Pancreas (tissue), 10 donors: ENCODE data around the gene EGLN3. TPM values are rescaled to one million over a fixed set of nuclear protein-coding genes. Genes with fewer than 3 reads are reported as not detected.

Source experiments
- ATAC-seq, 4 donors: fragments of 200-7000 bp; cut with Tn5 transposase; one replicate each; pipeline versions ENCODE4 v1.8.0 to v1.9.1; 2020; ENCODE audit warnings: mild to moderate bottlenecking in 4 of 4, moderate library complexity in 4 of 4
- DNase-seq, 6 donors: peaks; one replicate each; pipeline ENCODE4 v3.0.0-alpha.2; 2020
- FAIRE-seq: peaks from 2 replicates; lab custom pipeline; 2012; peaks lifted over from hg19 to GRCh38; lab: Jason Lieb, UNC
- H3K27ac ChIP-seq, 4 donors: fragments of 200-600 bp; sonication (generic); 1 replicate in 3 of 4; 2 replicates in 1 of 4; pipeline versions ENCODE4 v1.5.0 to v1.8.0; 2020
- H3K27me3 ChIP-seq, 4 donors: fragments of 200-600 bp; one replicate each; pipeline ENCODE4 v1.8.0; 2021
- H3K36me3 ChIP-seq, 3 donors: fragments of 200-600 bp; sonication (generic) in 1 of 3; one replicate each; pipeline versions ENCODE4 v1.5.0 to v1.8.0; 2020 to 2021
- H3K4me1 ChIP-seq, 3 donors: fragments of 200-600 bp; one replicate each; pipeline ENCODE4 v1.8.0; 2021
- H3K4me3 ChIP-seq, 4 donors: fragments of 200-600 bp; sonication (generic) in 2 of 4; one replicate each; pipeline versions ENCODE4 v1.5.0 to v1.8.0; 2020 to 2021
- H3K9me3 ChIP-seq, 4 donors: fragments of 200-600 bp; one replicate each; pipeline ENCODE4 v1.8.0; 2021
- WGBS, 2 donors: extraction: QIAGEN DNeasy Blood & Tissue Kit; methylation state at CpG; one replicate each; pipeline ENCODE4 v1.1.7; 2013; 5-methylcytosine and 5-hydroxymethylcytosine counted together
- intact Hi-C, 3 donors: fragments of 100-400 bp; cut with DNase I; formaldehyde crosslinking; loops; one replicate each; pipeline versions ENCODE4 v1.11.1 to v1.14.2; 2022
- polyA plus RNA-seq, 2 donors: library from polyadenylated mRNA; stranded (reverse); fragments of 200-250 nt; gene quantifications; one replicate each; pipeline ENCODE4 v1.2.3, GENCODE V29; 2013
- total RNA-seq, 6 donors: library from RNA; stranded (reverse); fragmentation: NEBNext Ultra II Directional in 4 of 6; extraction: Animal tissue kit (Norgen Biotek cat#: 25700) in 4 of 6; gene quantifications; one replicate each; pipeline versions ENCODE4 v1.2.1 to v1.2.4, GENCODE V29; 2021 to 2023
- TF ChIP-seq, protein P1 (sequence below), 4 donors: fragments of 200-600 bp; sonication (generic) in 3 of 4; IDR thresholded peaks; one replicate each; pipeline versions ENCODE4 v1.5.0 to v1.8.0; 2021; ENCODE audit warnings: antibody characterized with exemption in 4 of 4
- donor health status: healthy with polysubstance abuse.
- donor health status: DM: no; HTN: no; CAD: no; lungs with moderate emphysema.
- donor health status: DM: no; HTN: no; CAD: no.
- donor health status: control.
- donor health status: control.
- donor health status: Bipolar disorder and iron deficiency.
- donor health status: DM: yes; HTN: yes; CAD: no.
- donor health status: DM: no; HTN: no; CAD: no.
- donor health status: DM: no; HTN: no; CAD: no.
- donor health status: DM: yes; HTN: yes; CAD: no.

The EGLN3 gene
- total and polyA plus RNA-seq, 8 donors = 1.2 to 14.5 (median 2.9) TPM

- Histone ChIP-seq H3K36me3 (no peaks in the 10 kb centered on the region), H3K9me3 (no peaks in the 10 kb centered on the region), H3K27ac (no peak overlapping the region), H3K27me3 (no peaks in the 10 kb centered on the region), H3K4me3 (no peak overlapping the region), H3K4me1 (no peaks in the 10 kb centered on the region)
- WGBS, 2 donors = 44 to 54% methylated on average over 3 of the region's 3 CpGs
- DNase-seq (no peak), FAIRE-seq (no peak), ATAC-seq (no peak)
- intact Hi-C loops = no loop called here
- TF ChIP-seq, protein P1, sequence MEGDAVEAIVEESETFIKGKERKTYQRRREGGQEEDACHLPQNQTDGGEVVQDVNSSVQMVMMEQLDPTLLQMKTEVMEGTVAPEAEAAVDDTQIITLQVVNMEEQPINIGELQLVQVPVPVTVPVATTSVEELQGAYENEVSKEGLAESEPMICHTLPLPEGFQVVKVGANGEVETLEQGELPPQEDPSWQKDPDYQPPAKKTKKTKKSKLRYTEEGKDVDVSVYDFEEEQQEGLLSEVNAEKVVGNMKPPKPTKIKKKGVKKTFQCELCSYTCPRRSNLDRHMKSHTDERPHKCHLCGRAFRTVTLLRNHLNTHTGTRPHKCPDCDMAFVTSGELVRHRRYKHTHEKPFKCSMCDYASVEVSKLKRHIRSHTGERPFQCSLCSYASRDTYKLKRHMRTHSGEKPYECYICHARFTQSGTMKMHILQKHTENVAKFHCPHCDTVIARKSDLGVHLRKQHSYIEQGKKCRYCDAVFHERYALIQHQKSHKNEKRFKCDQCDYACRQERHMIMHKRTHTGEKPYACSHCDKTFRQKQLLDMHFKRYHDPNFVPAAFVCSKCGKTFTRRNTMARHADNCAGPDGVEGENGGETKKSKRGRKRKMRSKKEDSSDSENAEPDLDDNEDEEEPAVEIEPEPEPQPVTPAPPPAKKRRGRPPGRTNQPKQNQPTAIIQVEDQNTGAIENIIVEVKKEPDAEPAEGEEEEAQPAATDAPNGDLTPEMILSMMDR (IDR thresholded peaks at IDR 0.05) = no peak
These were observed 11.1 kb upstream of the EGLN3 start for GRCh38 chr14:33962016-33962415.

DNA sequence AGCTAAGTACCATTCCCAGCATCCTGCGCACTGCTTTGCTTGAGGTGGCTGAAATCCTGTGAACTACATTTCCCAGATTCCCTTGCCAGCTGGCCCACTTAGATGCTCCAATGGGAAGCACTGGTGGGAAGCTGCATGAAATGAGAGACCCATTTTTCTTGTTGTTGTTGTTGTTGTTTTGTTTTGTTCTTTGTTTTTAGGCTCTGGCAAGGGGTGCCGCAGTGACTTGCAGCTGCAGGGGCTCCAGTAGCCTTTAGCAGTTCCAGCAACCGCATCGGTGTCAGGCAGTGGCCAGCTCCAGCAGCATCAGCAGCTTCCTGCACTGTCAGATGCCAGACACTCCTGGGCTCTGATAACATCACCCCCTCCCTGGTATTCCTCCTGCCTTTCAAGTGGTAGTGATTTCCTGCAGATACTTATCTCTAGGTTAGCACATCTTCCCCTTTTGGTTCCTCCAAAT, 8.8 kb upstream of the EGLN3 start:
- ATAC-seq = no peak
- TF ChIP-seq, protein P1 (IDR thresholded peaks at IDR 0.05) = no peak
- H3K27me3 ChIP-seq = no peaks in the 10 kb centered on the region
- no peak for DNase-seq
- FAIRE-seq = no peak
- no peaks in the 10 kb centered on the region for H3K9me3 ChIP-seq
- no peak overlapping the region for H3K27ac ChIP-seq
- no peaks in the 10 kb centered on the region for H3K4me1 ChIP-seq
- H3K4me3 ChIP-seq = no peak overlapping the region
- 73 to 75% methylated on average over 4 of the region's 4 CpGs for WGBS, 2 donors
- intact Hi-C loops = no loop called here
- H3K36me3 ChIP-seq = no peaks in the 10 kb centered on the region

- 75 to 84% methylated on average over 7 of the region's 7 CpGs for WGBS, 2 donors
- FAIRE-seq (no peak), DNase-seq (no peak), ATAC-seq (no peak)
- Histone ChIP-seq H3K36me3 (no peaks in the 10 kb centered on the region), H3K27ac (no peak overlapping the region), H3K9me3 (no peaks in the 10 kb centered on the region), H3K27me3 (no peaks in the 10 kb centered on the region), H3K4me1 (no peaks in the 10 kb centered on the region), H3K4me3 (no peak overlapping the region)
- intact Hi-C loops = no loop called here
- TF ChIP-seq, protein P1 (IDR thresholded peaks at IDR 0.05) = no peak
These were observed 7.8 kb upstream of the EGLN3 start for GRCh38 chr14:33958605-33959226.

DNA sequence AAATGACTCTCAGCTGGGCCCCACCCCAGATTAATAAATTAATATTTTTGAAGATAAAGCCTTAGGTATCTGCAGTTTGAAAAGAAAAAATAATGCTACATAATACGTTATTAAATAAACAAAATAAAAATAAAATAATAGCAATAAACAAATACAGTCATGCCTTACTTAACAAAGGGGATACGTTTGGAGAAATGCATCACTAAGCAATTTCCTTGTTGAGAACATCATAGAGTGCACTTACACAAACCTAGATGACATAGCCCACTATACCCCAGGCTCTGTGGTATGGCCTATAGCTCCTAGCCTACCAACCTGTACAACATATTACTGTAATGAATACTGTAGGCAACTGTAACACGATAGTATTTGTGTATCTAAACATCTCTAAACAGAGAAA, 7.1 kb upstream of the EGLN3 start:
- ATAC-seq = no peak
- no peaks in the 10 kb centered on the region for H3K9me3 ChIP-seq
- H3K4me3 ChIP-seq = no peak overlapping the region
- H3K4me1 ChIP-seq = no peaks in the 10 kb centered on the region
- H3K27ac ChIP-seq = no peak overlapping the region
- no peaks in the 10 kb centered on the region for H3K36me3 ChIP-seq
- no peak for FAIRE-seq
- intact Hi-C loops = no loop called here
- no peaks in the 10 kb centered on the region for H3K27me3 ChIP-seq
- TF ChIP-seq, protein P1 (IDR thresholded peaks at IDR 0.05) = no peak
- 65 to 71% methylated on average over 3 of the region's 3 CpGs for WGBS, 2 donors
- DNase-seq = no peak

DNA sequence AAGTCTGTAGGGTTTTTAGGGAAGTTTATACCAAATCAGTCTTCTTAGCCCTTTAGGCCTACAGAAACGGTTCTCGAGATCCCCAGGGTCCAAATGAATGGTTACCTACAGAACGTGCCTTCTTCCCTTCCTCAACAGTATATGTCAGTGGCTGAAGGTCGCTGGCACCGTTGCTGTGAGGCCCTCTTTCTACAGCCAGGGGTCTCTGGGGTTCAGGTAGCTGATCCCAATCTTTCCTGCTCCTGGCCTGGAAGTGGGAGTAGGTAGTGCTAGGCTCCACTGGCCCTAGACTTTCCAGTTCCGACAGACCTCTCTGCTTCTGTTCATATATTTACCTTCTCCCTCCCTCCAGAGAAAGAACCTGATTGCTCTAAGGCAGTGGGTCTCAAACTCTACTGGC, 6.4 kb upstream of the EGLN3 start:
- Histone ChIP-seq H3K9me3 (no peaks in the 10 kb centered on the region), H3K4me3 (no peak overlapping the region), H3K27ac (no peak overlapping the region), H3K27me3 (no peaks in the 10 kb centered on the region), H3K36me3 (no peaks in the 10 kb centered on the region), H3K4me1 (no peaks in the 10 kb centered on the region)
- WGBS, 2 donors = 82 to 89% methylated on average over 6 of the region's 6 CpGs
- ATAC-seq (no peak), FAIRE-seq (no peak), DNase-seq (no peak)
- TF ChIP-seq, protein P1 (IDR thresholded peaks at IDR 0.05) = no peak
- intact Hi-C loops = no loop called here
